Upper lobe of left lung (tissue), 4 donors: ENCODE measurements around the gene ZBTB46.

ENCODE experiments used
- POLR2A ChIP-seq, 4 donors: fragments of 450-650 bp; IDR thresholded peaks; one replicate each; pipeline ENCODE4 v1.5.1; 2016 to 2017; ENCODE audit warnings: antibody characterized with exemption in 4 of 4, mild to moderate bottlenecking in 2 of 4
- TF ChIP-seq, protein P1 (sequence below), 6 experiments: fragments of 450-650 bp in 4 of 6; fragments of 200-600 bp in 2 of 6; sonication (generic) in 2 of 6; IDR thresholded peaks; one replicate each; pipeline ENCODE4 v1.5.1; 2016 to 2019; ENCODE audit warnings: antibody characterized with exemption in 6 of 6

DNA sequence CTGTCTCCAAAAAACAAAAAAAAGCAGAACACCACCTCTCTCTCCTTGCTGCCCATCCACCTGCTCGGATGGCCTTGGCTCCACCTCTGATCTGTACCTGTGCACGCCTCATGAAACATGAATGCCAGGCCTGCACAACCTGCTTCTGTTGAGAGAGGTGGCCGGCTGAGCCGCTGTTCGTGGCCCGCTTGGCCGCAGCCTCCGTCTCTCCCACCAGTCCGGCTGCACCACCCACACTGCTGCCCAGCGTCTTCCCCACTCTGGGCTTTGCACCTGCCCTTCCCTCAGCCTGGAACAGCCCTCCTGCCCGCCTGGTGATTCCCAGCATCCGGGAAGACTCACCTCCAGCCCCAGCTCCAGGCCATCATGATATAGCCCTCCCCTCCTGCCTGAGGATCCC, 12.2 kb upstream of the ZBTB46 start:
- no peak for TF ChIP-seq POLR2A (IDR thresholded peaks at IDR 0.05)
- TF ChIP-seq, protein P1, sequence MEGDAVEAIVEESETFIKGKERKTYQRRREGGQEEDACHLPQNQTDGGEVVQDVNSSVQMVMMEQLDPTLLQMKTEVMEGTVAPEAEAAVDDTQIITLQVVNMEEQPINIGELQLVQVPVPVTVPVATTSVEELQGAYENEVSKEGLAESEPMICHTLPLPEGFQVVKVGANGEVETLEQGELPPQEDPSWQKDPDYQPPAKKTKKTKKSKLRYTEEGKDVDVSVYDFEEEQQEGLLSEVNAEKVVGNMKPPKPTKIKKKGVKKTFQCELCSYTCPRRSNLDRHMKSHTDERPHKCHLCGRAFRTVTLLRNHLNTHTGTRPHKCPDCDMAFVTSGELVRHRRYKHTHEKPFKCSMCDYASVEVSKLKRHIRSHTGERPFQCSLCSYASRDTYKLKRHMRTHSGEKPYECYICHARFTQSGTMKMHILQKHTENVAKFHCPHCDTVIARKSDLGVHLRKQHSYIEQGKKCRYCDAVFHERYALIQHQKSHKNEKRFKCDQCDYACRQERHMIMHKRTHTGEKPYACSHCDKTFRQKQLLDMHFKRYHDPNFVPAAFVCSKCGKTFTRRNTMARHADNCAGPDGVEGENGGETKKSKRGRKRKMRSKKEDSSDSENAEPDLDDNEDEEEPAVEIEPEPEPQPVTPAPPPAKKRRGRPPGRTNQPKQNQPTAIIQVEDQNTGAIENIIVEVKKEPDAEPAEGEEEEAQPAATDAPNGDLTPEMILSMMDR (IDR thresholded peaks at IDR 0.05), result no peak
